Glomerular visceral epithelial cell (primary cell): ENCODE results near the gene ZNF764.
A peak's percentile ranks its signal among the peaks of the same experiment; 100 is the strongest.

Experiments
- DNase-seq: peaks from one replicate; pipeline ENCODE4 v3.0.0-alpha.2; 2016; ENCODE audit errors: extremely low spot score

The ZNF764 gene

DNA sequence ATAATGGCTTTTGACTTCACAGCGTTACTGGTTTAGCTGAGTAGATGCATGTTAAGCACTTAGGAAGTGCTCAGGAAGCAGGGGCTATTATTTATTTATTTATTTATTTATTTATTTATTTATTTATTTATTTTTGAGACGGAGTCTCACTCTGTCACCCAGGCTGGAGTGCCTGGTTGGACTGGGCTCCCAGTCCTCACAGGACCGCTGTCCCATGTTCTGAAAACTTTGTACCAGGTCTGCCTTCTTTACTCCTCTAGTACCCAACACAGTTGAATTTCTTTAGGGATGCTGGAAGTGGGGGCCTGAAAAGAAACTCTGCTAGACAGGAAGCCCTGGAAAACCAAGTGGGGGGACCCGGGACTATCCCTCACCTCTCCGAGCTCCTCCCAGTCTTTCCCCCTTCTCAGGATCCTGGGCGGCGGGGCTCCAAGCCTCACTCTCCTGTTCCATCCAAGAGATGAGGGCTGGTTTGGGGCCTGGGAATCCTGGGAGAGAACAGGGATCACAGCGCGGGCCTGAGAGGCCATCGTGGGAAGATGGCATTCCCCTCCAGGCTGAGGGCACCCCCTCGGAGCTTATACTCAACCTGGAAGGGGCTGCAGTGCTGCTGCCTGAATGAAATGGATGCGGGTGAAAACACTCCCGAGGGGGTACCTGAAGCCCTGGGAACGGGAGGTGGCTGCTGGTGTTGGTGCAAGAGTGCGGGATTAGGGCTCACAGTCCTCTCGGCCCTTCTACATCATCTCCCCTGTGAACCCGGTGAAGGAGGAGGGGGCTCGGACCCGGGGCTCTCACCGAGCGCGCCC is 12.7 kb upstream of the ZNF764 start:
- no peak for DNase-seq

DNA sequence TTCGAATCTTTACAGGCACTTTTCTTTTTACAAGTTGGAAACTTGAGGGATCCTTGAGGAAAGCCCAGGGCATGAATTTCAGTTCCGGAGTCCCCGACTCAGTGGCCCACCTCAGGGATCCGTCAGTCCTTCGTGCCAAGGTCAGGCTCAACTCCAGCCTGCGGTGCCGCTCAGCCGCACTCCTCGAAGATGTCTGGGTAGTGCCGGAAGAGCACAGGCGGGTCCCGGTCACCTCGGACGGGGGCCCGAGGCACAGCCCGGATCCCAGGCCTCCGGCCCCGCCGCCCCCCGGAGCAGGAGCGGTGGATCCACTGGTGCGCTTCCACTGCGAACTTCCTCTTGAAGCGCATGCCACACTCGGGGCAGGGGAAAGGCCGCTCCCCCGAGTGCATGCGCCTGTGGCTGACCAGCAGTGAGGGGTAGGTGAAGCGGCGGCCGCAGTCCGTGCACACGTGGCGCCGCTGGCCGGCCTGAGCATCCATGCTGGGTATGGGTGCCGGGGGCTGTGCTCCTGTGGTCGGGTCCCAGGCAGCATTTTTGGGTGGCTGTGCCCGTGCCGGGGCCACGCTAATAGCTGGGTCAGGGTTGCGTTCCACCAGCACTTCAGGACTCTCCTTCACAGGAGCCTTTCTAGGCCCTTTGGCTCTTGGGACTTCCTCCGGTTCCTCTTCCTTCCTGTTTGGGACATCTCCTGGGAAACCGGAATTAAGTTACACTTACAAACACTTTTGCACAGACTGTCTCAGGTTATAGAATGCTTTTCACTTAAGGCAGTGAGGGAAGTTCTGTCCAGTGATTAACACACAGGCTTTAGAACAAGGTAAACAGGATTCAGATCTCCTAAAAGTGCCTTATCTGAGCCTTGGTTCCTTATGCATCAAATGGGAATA is 11.8 kb upstream of the ZNF764 start:
- DNase-seq = no peak

DNA sequence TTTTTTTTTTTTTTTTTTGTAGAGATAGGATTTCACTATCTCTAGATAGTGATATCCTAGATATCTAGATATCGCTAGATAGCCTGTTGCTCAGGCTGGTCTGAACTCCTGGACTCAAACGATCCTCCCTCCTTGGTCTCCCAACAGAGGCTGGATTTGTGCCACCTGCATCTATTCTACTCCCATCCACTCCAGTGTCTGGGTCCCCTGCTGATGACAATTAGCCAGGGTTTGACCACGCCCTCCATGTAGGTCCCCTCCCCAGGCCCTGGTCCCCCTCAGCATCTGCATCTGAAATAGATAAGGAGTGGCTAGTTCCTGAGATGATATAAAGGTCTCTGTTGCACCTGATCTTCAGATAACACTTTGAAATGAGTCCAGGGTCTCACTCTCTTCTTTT is 11.1 kb upstream of the ZNF764 start:
- DNase-seq = no peak

DNA sequence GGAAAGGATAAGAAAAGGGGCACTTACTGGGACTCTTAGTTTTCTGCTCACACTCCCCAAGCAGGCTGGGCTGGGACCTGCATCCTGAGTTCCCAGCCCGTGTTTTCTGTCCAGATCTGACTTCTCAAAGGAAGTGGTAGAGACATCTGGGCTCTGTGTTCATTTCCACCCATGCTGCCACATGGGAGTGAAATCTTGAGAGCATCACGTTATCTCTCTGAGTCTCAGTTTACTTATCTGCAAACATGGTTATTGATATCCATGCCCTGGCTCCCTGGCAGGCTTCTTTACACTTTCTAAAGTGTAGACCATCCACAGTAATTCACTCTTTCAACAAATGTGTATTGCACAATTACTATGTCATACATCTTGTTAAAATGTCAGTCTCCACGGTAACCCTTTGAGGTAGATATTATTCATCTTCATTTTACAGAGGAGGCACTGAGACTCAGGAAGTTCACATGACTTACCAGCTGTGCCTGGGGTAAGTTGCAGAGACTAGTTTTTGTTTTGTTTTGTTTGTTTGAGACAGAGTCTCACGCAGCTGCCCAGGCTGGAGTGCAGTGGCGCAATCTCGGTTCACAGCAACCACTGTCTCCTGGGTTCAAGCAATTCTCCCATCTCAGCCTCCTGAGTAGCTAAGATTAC is 9.9 kb upstream of the ZNF764 start:
- peak; percentile 49 for DNase-seq

DNA sequence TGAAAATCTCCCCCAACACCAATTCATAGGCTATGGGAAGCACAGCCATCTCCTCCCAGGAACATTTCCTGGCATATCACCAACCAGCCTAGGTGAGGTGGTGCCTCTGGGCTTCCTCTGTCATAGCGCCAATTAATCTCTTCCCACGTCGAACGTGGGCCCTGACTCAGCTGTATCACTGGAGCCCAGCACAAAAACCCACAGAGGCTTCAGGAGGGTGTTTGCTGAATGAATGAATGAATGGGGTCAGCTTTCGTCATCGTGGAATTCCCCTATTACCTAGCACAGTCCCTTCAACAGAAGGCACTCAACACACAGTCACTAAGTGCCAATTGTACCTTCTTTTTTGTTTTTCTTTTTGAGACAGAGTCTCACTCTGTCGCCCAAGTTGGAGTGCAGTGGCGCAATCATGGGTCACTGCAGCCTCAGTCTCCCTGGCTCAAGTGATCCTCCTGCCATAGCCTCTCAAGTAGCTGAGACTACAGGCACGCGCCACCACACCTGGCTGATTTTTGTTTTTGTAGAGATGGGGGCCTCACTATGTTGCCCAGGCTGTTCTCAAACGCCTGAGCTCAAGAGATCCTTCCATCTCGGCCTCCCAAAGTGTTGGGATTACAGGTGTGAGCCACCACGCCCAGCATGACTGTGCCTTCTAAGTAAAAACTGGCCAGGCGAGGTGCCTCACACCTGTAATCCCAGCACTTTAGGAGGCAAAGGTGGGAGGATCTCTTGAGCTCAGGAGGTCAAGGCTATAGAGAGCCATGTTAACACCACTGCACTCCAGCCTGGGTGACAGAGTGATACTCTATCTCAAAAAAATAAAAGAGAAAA is 9.2 kb upstream of the ZNF764 start:
- DNase-seq = peak; percentile 53

DNA sequence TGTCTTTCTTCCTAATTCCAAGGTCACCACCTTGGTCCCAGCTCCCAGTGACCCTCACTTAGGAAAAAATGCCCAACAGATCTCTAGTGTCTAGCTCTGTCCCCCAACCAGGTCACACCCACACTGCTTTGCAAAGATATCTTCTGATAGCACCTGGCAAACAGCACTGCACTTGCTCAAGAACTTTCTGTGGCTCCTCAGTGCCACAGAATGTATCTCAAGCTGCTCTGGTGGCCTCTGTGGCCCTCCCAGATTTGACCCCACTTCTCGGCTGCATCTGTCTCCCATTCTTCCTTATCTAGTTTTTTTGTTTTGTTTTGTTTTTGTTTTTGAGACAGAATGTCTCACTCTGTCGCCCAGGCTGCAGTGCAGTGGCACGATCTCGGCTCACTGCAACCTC is 8.4 kb upstream of the ZNF764 start:
- no peak for DNase-seq

DNA sequence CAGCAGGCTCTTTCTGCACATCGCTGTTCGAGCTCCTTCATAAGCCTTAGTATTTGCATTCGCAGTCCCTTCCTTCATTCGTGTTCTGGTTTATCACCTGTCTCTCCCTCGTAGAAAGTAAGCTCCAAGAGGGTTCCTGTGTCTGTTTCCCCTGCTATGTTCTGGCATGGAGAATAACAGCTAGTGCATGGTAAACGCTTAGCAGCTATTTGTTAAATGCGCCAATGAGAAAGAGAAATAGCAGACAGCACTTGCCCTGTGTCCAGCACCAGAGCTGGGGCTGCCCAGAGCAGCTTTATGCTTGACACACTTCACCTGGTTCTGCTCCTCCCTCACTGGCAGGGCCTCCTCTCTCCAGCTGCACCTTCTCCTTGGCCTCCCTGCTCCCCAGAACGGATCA is 7.8 kb upstream of the ZNF764 start:
- DNase-seq = no peak

DNA sequence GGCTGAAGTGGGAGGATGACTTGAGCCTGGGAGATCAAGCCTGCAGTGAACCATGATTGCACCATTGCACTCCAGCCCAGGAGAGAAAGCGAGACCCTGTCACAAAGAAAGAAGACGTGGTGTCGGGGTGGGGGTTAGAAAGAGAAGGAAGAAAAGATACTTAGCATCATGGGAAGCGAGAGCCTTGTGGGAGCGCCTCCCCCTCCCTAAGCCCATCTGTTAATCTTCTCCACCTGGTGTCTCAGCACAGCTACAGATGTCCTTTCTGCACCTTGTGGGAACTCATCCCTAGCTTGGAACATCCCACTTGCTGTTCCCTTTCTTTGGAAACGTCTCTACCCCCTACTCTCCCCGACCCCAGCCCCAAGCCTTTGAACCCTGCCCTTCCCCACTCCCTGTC is 7.4 kb upstream of the ZNF764 start:
- no peak for DNase-seq

DNA sequence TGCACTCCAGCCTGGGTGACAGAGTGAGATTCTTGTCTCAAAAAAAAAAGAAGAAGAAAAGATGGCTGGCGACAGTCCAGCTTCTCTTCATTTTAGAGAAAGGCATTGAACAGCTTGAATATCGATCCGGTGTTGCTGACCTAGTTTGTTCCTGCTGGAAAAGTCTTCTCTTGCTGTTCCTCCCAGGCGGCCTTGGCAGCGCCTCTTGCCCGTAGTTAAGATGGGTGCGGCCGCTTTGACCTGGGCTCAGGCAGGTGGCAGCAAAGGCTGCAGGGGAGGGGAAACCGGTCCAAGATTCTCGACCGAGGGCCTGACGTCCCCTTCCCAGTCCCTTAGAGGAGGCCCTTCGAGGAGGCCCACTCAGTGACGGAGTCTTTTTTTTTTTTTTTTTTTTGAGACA is 3.8 kb upstream of the ZNF764 start:
- DNase-seq = no peak

DNA sequence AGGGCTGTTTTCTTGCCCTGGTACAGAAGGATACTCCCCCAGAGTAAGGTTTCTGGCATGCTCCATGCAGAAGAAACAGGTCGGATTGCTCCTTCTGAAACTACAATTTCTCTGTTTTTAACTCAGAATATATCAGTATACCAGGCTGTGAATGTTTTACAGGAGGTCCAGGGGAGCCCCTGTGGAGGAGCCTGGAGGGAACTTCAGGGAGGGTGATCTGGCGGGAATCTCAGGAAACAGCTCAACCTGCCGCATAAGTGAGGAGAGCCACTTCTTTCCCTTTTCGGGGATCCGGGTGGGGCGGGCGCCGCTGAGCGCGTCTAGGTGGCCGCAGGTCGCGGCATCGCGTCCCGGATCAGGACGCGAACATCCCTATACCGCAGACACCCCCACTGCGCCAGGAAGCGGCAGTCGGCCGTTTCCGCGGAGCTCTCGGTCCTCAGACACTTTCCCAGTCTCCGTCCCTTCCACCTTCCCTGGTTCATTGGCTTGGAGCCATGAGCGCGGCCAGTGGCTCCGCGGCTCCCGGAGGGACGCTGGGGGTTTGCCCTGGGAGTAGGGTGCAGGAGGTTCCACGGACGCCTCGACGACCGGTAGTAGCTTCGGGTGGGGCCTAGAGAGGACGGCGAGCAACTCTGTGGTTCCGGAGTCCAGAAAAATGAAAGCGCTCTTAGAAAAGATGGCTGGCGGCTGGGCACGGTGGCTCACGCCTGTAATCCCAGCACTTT is 3.1 kb upstream of the ZNF764 start:
- no peak for DNase-seq

DNA sequence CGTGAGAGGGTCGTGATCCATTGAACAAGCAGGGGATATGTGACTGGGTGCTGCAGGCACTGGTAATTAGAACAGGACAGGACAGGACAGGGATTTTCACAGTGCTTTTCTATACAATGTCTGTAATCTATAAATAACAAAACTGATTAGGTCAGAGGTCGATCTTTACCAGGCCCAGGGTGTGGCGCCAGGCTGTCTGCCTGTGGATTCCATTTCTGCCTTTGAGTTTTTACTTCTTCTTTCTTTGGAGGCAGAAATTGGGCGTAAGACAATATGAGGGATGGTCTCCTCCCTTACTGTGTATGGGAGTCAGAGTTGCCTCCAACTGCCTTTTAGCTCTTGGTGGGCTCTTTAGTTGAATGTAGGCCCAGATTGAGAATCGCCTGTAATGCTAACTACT is 1.5 kb upstream of the ZNF764 start:
- no peak for DNase-seq

DNA sequence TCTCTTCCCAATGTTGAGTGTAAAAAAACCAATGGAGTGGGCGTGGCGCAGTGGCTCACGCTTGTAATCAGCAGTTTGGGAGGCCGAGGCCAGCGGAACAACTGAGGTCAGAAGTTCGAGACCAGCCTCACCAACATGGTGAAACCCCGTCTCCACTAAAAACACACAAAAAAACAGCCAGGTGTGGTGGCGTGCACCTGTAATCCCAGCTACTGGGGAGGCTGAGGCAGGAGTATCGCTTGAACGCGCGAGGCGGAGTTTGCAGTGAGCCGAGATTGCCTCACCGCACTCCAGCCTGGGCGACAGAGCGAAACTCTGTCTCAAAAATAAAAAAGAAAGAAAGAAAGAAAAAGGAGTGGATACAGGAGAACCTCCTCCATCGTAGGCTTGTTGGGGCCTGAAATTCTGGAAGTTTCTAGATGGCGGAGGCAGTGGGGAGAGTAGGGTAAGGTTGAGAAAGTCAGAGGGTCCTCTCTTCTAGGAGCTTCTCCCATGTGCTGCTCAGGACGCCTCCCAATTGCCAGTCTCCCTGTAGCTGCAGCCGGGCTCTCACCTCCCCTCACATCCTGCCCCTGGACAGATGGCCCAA is 709 bp upstream of the ZNF764 start:
- no peak for DNase-seq

DNA sequence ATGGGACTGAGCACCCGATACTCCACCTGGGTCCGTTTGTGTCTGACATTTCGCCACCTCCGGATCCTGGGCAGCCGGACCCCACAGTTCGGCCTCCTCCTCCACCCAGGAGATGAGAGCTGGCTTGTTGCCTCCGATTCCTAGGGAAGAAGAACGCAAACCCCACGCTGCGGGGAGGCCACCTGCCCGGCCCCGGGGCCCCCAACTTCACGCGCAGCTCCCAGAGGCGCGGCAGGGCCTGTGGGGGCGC is 542 bp downstream of the ZNF764 start:
- no peak for DNase-seq

DNA sequence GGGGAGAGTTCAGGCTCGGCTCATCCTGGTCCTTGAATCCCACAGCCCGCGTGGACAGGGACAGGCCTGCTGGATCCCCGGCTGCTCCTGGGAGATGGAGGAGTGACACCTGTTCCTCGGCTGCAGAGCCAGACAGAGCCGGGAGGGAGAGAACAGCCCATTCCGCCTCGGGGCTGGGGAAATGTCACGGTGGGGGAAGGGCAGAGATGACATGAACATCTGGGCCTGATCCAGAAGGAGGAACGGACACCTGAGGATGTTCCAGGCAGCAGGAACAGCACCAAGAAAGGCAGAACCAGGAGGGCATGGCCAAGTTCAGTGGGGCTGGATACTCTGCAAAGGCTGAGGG is 2.1 kb downstream of the ZNF764 start:
- no peak for DNase-seq

DNA sequence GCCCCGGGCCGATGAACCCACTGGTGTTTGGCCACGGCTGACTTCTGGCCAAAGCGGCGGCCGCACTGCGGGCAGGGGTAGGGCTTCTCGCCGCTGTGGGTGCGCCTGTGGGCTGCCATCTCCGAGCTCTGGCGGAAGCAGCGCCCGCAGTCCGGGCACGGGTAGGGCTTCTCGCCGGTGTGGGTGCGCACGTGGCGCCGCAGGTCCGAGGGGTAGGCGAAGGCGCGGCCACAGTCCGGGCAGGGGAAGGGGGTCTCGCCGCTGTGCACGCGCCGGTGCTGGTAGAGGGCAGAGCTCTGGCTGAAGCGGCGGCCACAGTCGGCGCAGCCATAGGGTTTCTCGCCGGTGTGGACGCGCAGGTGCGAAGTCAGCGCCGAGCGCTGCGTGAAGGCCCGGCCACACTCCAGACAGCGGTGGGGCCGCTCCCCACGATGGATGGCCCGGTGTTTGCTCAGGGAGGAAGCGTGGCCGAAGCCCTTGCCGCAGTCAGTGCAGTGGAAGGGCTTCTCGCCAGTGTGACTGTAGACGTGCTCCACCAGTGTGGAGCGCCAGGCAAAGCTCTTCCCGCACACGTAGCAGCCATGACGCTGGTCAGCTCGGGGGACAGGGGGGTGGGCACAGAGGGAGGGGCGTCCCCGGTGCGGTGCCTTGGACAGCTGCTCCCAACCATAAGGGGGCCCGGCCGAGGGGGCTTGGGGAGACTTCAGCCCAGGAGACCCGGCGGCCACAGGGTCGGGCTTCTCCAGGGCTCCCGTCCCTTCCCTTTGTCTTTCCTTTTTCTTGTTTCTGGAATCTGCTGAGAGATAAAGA is 2.7 kb downstream of the ZNF764 start:
- no peak for DNase-seq

DNA sequence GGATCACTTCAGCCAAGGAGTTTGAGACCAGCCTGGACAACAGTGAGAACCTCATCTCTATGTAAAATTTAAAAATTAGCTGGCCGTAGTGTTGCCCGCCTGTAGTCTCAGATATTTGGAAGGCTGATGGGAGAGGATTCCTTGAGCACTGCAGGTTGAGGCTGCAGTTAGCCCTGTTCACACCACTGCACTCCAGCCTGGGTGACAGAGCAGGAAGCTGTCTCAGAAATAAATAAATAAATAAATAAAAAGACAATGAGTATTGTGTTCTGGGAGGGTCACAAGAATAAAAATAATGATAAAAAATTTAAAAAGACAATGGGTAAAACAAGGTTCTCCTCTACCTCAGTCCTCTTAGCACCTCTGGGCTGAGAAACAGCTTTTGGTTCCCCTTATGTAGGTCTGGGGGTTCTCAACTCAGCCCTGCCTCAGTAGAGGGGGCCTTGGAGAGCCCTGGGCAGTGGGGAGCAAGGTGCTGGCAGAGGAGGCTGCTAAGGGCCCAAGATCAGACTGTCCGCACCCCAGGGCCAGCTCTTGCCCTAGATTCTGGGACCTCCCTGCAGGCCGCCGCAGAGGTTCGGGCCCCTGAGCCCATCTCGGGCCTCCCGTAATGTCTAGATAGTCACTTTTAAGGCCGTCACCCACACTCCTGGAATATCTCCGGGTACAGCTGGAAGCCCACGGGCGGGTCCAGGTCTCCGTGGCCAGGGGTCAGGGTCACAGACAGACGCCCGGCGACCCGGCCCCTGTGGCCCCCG is 3.4 kb downstream of the ZNF764 start:
- DNase-seq = no peak

DNA sequence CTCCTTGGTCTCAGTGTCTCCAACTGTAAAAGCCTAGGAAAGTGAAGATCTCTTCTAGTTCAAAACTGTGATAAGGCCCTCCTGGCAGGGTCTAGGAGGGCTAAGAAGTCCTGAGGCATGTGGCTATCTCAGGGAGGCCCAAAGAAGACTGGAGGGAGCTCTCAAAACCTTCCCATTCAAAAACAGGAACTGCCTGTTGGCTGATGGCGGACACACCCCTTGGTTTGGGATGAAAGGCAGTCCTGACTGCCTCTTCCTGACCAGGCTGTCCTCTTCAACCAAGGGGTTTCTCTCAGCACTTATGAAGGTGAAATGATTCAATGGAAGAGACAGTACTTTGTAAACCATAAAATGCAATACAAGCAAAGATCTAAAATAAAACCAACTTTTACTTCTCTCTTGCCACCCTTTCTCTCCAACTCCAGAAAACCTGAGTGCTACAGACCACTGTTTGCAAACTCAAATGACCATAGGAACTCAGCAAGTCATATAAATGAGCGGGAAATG is 4.7 kb downstream of the ZNF764 start:
- no peak for DNase-seq

DNA sequence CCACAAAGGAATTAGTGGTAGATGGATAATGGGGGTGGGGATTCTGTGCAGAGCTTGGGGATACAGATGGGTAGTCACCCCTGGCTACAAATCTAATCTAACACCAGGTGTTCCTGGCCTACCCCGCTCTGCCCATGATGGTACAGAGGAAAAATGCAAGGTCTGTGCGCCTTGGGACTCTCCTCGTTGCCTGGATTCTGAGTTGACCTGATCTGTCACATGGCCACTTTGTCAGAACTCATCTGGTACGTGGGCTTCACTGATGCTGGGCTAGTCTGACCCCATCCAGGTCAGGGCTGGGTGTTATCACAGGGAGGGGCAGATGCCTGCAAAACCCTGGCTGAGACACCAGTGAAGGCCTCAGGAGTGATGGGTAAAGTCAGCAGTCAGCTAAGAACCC is 5.2 kb downstream of the ZNF764 start:
- DNase-seq = no peak

DNA sequence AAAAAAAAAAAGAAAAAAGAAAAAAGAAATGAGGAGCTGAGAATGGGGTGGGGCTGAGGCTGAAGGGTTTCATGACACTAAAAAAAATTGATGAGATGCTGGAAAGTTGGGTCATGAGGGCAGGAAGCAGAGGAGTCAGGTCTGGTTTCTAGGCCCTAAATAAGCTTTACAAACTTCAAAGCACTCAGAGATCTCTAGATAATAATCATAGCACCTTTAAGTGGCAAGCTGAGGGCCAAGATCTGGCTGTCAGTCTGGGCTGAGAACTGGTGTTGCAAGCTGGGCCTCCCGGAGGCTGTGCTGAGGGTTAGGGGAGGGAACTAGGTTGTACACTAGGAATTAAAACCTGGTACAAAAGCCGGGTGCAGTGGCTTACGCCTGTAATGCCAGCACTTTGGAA is 6.4 kb downstream of the ZNF764 start:
- no peak for DNase-seq
